Measurements from ENCODE around the gene DLGAP1. TPM values are rescaled to one million over a fixed set of nuclear protein-coding genes. Genes with fewer than 3 reads are reported as not detected.
"Not testable (repeated sequence)": the region's sequence is repeated elsewhere in the genome, so short reads cannot be mapped to it uniquely, and the experiment has no call there.

The DLGAP1 gene
- total RNA-seq, 1 experiment from 2014 or later, result 17.3 TPM

DNA sequence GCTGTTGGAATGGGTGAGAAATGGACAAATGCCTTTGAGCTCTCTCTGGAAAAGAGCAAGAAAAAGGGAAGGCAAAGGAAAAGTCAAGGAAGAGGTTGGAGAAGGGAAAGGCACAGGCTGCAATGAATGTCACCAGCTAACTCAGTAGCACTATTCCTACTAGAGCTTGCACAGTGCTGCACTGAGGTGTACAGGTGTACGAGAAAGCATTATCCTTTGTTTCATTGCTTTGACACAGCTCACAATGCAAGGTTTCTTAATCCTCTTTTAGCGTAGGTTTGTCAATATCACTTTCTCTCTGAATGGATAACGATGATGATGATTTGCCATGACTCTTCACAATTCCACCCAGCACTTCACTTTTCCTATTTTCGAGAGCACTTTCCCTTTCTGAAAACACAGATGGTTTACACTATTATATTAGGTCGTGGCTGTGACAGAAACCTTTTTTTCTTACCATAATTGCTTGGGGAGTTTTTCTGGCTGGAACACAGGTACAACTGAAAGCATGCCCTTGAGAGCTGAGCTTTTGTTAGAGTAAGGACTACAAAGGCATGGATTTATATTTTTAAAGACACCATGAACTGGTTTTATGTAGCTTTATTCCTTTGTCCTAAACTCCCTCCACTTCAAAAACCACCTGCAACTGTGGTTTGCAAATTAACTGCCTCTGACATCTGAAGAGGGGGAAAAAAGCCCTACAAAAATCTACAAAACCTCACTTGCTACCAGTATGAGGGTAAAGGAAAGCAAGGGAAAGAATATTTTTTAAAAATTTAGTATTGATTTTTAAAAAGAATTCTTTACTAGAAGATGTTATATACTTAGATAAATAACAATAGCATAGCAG lies 739.7 kb downstream of the DLGAP1 start:
- DNase-seq (ENCODE audit: low spot score), result no peak

DNA sequence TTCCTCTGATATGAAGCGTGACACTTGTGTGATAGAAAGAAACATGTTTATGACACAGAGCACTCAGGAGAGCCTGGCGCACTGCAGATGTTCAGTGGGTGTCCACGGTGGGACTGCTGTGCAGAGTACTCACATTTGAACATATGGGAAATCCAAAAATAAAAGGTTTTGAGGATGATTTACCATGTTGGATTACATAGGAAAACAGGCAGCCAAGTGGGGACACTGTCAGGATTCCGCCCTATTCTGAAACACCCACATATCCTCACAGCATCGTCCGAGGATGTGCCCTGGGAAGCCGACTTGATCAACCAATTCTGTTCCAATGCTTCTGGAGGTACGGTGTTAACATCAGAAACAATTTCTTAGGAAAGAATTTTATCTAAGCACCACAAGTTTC lies 741.4 kb downstream of the DLGAP1 start:
- DNase-seq (ENCODE audit: low spot score), result no peak
- in situ Hi-C loops (cut with HindIII; ENCODE audit: low sequenced_read_pairs), result loop anchor here (25.0 kb wide), 1 partner anchor 274 kb away; no protein-coding TSS in a partner anchor

More for the DNA sequence above, 739.7 kb downstream of the DLGAP1 start:
- in situ Hi-C loops (cut with HindIII; ENCODE audit: low sequenced_read_pairs), result loop anchor here (25.0 kb wide), 1 partner anchor 272 kb away; no protein-coding TSS in a partner anchor

DNA sequence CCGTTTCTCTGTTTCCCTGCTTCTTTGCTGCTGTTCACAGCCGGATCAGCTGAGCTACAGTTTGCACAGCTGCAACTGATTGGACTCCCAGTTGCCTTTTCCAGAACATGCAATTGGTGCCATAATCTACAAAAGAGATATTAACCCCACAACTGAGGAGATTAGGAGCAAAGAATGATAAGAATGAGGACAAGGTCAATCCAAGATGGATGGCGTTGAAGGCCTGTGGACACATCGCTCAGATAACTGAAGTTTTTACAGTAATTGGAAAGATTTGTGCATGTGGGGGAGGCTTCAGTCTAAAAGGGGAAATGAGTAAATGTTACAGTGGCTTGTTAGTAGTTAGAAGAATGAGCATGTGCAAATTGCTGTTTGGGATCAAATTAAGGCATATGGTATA lies 741.9 kb downstream of the DLGAP1 start:
- peak; percentile 70 for DNase-seq (ENCODE audit: low spot score)
- in situ Hi-C loops (cut with HindIII; ENCODE audit: low sequenced_read_pairs), result loop anchor here (25.0 kb wide), 1 partner anchor 274 kb away; no protein-coding TSS in a partner anchor

DNA sequence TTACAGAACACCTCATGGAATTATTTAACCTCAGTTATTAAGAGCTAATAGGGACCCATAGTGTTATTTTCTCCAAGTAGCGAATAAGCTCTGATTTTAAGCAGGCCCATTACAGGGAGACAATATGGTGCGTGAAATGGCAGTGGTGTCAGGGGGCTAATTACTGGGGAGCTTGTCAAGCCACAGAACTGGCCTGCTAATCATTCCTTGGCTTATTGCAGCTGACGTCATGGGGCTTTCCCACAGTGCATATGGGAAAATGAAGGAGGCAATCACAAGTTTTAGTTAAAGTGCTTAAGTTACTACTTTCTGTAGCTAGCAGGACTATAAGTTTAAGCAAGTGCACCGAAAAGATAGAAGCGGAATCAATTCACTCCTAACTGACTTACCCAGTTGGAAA lies 742.6 kb downstream of the DLGAP1 start:
- in situ Hi-C loops (cut with HindIII; ENCODE audit: low sequenced_read_pairs), result loop anchor here (25.0 kb wide), 1 partner anchor 275 kb away; no protein-coding TSS in a partner anchor

DNA sequence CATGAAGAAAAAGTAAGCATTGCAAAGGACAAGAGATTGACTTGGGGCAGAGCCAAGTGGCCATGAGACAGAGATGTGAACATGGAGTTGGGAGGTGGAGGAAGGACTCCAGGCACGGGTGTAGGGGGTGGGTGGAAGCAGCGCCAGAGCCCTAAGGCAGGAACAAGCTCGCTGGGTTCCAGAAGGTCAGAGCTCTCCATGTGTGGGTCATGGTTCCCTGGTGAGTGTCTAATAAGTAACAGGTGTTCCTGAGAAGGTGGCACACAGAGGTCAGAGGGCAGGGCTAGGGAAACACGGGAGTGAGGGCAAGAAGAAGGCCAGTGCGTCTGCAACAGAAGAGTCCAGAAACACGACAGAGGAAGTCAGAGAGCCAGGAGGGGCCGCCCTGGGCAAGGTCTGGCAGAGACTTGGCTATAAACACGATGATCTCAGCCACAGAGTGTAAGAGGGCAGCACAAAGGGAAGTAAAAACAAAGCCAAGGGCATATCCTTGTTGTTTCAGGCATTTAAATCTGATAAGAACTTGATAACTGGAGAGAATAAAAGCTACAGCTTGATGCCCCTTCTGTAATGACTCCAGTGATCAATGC lies 744.3 kb downstream of the DLGAP1 start:
- in situ Hi-C loops (cut with HindIII; ENCODE audit: low sequenced_read_pairs), result loop anchor here (25.0 kb wide), 1 partner anchor 276 kb away; no protein-coding TSS in a partner anchor

More for the DNA sequence above, 742.6 kb downstream of the DLGAP1 start:
- DNase-seq (ENCODE audit: low spot score), result peak; percentile 66

DNA sequence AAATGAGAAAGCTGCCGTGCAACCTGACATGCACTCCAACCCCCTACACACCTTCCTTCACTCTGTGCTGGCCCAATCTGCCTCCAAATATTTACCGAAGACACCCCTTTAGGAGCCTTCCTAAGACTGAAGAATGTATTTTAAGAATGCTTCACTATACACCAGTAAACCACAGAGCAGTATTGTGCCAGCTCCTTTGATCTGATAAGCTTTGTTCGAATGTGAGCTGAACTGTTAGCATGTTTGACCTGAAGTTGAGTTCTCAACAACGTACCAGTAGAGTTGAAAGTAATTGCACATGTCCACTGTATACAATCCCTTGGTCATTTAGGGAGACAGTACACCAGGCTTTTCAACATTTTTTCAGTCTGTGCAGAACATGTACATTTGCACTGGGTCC lies 745.9 kb downstream of the DLGAP1 start:
- in situ Hi-C loops (cut with HindIII; ENCODE audit: low sequenced_read_pairs), result loop anchor here (5.0 to 25.0 kb wide), 2 partner anchors 63 to 278 kb away; no protein-coding TSS in a partner anchor
- no peak for DNase-seq (ENCODE audit: low spot score)

More for the DNA sequence above, 744.3 kb downstream of the DLGAP1 start:
- peak; percentile 56 for DNase-seq (ENCODE audit: low spot score)

DNA sequence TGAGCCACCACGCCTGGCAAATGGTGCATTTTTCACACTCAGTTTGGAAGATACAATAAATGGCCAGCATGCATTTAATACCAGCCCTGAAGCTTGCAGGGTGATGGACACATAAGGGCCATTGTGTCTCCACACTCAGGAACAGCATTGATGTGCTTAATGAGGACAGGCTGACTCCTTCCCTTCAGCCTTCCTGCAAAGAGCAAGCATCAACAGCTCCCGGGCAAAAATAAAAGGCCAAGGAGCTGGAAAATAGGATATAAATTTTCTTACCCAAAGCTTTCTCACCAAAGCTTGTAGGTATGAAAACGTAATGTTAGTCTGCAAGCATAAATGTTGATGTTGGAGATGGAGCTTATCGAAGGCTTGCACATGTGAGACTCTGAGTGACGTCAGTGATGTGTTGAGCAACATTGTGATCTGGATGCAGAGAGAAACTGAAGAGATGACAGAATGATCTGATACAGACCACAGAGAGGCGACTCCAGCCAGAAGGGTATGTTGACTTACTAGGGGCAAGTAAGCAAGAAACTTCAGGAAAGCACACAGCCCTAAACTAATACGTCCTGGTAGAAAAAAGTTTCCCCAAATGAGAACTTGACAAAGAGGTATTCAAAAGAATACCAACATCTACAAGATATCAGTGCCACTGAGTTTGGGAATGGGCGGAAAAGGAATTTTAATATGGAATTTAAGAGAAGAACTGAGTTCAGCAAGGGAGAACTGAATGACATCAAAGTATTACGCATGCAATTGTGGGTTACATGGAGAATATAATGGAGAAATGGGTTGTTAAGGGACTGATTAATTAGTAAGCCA lies 748.6 kb downstream of the DLGAP1 start:
- DNase-seq (ENCODE audit: low spot score), result no peak
- in situ Hi-C loops (cut with HindIII; ENCODE audit: low sequenced_read_pairs), result loop anchor here (5.0 to 25.0 kb wide), 2 partner anchors 66 to 281 kb away; no protein-coding TSS in a partner anchor

DNA sequence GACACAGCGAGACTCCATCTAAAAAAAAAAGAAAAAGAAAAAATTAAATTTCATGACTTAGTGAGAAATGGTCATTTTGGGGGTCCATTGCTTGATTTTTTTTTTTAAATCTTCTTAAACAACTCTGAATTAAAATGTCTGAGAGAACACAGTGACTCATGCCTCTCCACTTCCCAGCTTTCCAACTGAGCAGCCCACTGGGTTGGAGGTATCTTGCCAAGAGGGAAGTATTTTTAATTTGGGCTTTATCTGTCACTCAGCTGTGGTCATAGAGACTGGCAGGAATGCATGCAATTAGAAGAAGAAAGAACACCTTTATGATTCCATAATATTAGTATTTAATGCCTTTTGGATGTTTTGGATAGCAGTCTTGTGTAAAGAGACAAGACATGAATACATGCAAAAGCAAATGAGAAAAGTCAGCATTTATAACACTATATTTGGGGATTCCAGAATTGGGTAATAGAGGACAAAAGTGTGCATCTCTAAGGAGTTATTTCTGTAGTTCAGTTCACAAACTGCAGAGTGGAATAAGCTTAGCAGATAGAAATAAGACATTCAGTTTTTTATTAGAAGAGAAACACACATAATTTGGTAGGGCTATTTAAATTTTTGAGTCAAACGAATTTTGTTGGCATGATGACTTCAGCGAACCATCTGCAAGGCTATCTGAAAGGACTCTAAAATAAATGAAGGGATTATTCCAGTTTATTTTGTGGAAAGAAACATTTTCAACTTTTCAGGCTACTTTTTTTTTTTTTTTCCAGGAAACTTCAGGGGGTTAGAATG lies 750.4 kb downstream of the DLGAP1 start:
- in situ Hi-C loops (cut with HindIII; ENCODE audit: low sequenced_read_pairs), result loop anchor here (5.0 to 25.0 kb wide), 2 partner anchors 68 to 283 kb away; no protein-coding TSS in a partner anchor
- DNase-seq (ENCODE audit: low spot score), result peak; percentile 74

DNA sequence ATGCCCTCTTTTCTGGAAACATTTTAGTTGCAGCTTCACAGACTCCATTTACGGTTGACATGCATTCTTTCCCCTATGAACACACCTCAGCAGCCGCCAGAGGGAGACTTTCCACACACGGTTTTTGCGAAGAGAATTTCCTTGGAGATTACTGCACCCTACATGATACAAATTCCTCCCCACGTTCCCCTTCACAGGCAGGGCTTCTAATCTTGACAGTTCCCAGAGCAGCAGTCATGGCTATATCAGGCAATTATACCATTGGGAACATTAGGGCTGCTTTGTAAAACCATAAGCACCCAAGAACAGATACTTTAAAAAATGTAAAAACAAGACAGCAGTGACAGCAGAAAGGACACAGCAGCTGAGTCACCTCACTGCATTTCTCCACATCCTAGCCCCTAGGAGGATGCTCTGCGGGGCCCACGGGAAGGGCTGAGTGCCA lies 751.4 kb downstream of the DLGAP1 start:
- DNase-seq (ENCODE audit: low spot score), result peak; percentile 90
- in situ Hi-C loops (cut with HindIII; ENCODE audit: low sequenced_read_pairs), result loop anchor here (25.0 kb wide), 1 partner anchor 284 kb away; no protein-coding TSS in a partner anchor

DNA sequence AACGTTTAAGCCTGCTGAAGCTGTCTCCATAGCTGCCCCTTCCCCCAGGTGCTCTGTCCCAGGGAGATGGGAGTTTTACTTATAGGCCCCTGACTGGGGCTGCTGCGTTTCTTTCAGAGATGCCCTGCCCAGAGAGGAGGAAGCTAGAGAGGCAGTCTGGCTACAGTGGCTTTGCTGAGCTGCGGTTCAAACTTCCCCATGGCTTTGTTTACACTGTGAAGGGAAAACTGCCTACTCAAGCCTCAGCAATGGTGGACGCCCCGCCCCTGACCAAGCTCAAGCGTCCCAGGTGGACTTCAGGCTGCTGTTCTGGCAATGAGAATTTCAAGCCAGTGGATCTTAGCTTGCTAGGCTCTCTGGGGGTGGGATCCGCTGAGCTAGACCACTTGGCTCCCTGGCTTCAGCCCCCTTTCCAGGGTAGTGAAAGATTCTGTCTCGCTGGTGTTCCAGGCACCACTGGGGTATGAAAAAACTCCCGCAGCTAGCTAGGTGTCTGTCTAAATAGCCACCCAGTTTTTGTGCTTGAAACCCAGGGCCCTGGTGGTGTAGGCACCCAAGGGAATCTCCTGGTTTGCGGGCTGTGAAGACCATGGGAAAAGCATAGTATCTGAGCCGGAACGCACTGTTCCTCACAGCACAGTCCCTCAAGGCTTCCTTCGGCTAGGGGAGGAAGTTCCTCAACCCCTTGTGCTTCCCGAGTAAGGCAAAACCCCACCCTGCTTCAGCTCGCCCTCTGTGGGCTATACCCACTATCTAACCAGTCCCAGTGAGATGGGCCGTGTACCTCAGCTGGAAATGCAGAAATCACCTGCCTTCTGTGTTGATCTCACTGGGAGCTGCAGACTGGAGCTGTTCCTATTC lies 755.2 kb downstream of the DLGAP1 start:
- not testable (repeated sequence) for DNase-seq (ENCODE audit: low spot score)
- in situ Hi-C loops (cut with HindIII; ENCODE audit: low sequenced_read_pairs), result loop anchor here (25.0 kb wide), 2 partner anchors 162 to 287 kb away; no protein-coding TSS in a partner anchor

DNA sequence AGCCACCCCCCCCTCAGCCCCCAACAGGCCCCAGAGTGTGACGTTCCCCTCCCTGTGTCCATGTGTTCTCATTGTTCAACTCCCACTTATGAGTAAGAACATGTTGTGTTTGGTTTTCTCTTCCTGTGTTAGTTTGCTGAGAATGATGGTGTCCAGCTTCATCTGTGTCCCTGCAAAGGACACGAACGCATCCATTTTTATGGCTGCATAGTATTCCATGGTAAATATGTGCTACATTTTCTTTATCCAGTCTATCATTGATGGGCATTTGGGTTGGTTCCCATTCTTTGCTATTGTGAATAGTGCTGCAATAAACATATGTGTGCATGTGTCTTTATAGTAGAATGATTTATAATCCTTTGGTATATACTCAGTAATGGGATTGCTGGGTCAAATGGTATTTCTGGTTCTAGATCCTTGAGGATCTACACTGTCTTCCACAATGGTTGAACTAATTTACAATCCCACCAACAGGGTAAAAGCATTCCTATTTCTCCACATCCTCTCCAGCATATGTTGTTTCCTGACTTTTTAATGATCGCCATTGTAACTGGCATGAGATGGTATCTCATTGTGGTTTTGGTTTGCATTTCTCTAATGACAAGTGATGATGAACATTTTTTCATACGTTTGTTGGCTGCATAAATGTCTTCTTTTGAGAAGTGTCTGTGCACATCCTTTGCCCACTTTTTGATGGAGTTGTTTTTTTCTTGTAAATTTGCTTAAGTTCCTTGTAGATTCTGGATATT lies 760.9 kb downstream of the DLGAP1 start:
- not testable (repeated sequence) for DNase-seq (ENCODE audit: low spot score)
- in situ Hi-C loops (cut with HindIII; ENCODE audit: low sequenced_read_pairs), result loop anchor here (25.0 kb wide), 1 partner anchor 168 kb away; no protein-coding TSS in a partner anchor

DNA sequence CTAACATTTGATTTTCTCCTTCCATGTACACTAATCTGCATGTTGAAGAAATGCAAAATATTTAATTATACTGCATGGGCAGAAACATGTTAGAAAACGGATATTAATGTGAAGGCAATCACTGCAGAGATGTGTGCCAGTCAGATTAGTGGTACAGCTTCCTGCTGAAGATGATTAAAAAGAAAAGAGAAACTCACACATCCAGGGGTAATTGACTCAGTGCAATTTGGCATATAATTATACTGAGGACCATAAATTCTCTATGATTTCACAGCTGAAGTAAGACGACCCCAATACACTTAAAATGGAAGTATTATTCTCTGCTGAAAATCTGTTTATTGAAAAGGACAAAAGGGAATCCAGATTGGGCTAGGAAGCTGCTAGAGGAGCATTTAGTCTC lies 761.7 kb downstream of the DLGAP1 start:
- in situ Hi-C loops (cut with HindIII; ENCODE audit: low sequenced_read_pairs), result loop anchor here (25.0 kb wide), 1 partner anchor 169 kb away; no protein-coding TSS in a partner anchor
- DNase-seq (ENCODE audit: low spot score), result no peak

DNA sequence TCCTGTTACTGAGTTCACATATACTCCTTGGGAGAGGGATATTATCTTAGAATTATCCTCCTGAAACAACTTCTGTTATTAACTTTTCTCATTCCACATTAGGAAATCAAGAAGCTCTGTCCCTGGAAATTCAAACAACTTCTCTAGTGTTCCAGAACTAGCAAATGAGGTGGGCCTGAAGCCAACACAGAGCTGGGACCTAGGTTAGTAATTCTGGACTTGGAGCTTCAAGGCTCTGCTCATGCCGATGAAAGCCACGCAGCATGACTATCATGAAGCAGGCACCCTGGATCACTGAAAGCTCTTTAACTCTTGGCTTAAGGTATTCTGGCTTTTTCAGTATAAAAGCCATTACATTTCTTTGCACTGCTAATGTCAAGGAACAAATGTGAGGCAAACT lies 762.4 kb downstream of the DLGAP1 start:
- DNase-seq (ENCODE audit: low spot score), result no peak
- in situ Hi-C loops (cut with HindIII; ENCODE audit: low sequenced_read_pairs), result loop anchor here (25.0 kb wide), 1 partner anchor 170 kb away; no protein-coding TSS in a partner anchor

DNA sequence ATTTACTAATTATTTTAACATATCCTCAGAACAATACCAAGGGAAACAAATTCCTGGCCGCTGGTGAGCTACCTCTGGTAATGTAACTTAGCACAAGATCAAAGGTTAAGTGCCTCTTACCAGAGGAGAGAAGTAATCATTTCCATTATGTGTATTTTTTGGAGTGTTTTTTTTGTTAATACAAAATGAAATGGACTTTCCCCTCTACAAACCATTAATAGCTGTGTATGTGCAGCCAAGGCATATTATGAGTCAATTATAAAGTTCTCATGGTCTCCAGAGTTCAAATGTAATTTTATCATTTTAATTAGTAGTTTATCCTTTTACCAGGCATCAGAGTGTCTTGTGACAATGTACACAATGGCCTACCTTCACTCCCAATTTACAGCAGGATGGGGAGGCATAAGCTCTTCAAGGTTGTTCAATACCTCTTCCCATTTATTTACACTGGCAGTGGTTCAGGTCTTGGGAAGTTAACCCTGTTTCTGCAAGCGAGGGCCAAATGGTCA lies 762.9 kb downstream of the DLGAP1 start:
- in situ Hi-C loops (cut with HindIII; ENCODE audit: low sequenced_read_pairs), result loop anchor here (25.0 kb wide), 1 partner anchor 170 kb away; no protein-coding TSS in a partner anchor
- peak; percentile 81 for DNase-seq (ENCODE audit: low spot score)

DNA sequence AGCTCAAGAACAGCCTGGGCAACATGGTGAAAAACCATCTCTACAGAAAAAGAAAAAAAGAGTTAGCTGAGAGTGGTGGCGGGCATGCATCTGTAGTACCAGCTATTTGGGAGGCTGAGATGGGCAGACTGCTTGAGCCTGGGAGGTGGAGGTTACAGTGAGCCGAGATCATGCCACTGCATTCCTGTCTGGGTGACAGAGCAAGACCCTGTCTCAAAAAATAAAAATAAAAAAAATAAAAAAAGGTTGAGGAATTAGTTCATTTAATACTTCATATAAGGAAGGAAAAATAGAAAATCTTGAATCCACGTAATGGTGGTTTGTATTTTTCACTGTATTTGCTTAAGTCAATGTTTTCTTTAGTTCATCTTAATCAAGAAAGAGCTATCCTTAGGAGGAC lies 763.4 kb downstream of the DLGAP1 start:
- in situ Hi-C loops (cut with HindIII; ENCODE audit: low sequenced_read_pairs), result loop anchor here (25.0 kb wide), 1 partner anchor 171 kb away; no protein-coding TSS in a partner anchor
- no peak for DNase-seq (ENCODE audit: low spot score)

DNA sequence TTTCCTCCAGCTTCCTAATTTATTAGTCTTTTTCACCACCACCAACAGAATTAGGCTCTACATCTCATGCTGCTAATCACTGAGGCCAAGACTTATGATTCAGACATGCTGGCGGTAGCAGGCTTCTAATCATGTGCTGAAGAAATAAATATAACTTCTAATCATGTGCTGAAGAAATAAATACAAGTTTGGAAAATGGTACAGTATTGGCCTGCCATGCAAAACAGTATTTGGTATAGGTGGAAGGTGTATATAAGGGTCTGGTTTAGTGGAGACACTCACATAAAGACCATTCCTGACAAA lies 764.4 kb downstream of the DLGAP1 start:
- DNase-seq (ENCODE audit: low spot score), result peak; percentile 44
- in situ Hi-C loops (cut with HindIII; ENCODE audit: low sequenced_read_pairs), result loop anchor here (25.0 kb wide), 1 partner anchor 172 kb away; no protein-coding TSS in a partner anchor
